K562 (cell line): Measurements from ENCODE around the gene PSMD8. TPM values are rescaled to one million over a fixed set of nuclear protein-coding genes. Genes with fewer than 3 reads are reported as not detected.

ENCODE experiments used
- EP400 ChIP-seq: fragments of 450-650 bp; IDR thresholded peaks from 2 replicates; pipeline ENCODE4 v1.6.1; 2017; ENCODE audit warnings: antibody characterized with exemption, mild to moderate bottlenecking, moderate library complexity
- FOXM1 ChIP-seq, 2 experiments: fragments of 450-650 bp in 1 of 2; sonication (generic) in 1 of 2; formaldehyde crosslinking in 1 of 2; IDR thresholded peaks; 2 replicates each; pipeline versions ENCODE4 v1.6.1 to v1.9.0; 2017 to 2022; ENCODE audit warnings: low read depth in 2 of 2, mild to moderate bottlenecking in 2 of 2, missing genetic modification reagents in 1 of 2, moderate library complexity in 1 of 2
- NCOR1 ChIP-seq: fragments of 450-650 bp; IDR thresholded peaks from 2 replicates; pipeline ENCODE4 v1.6.1; 2016; ENCODE audit warnings: mild to moderate bottlenecking, moderate library complexity
- NEUROD1 ChIP-seq: fragments of 150-350 bp; IDR thresholded peaks from 2 replicates; pipeline ENCODE4 v1.6.1; 2014; ENCODE audit warnings: borderline replicate concordance, low read length, low read depth; ENCODE audit not compliant: partially characterized antibody
- PPARD ChIP-seq: fragments of 250-450 bp; sonication (Bioruptor Pico); IDR thresholded peaks from 2 replicates; pipeline ENCODE4 v1.8.0; 2022; ENCODE audit warnings: inconsistent platforms, mild to moderate bottlenecking, moderate library complexity
- SIN3A ChIP-seq, 2 experiments: fragments of 150-350 bp in 1 of 2; IDR thresholded peaks; 2 replicates each; pipeline ENCODE4 v1.6.1; 2011 to 2016; ENCODE audit warnings: borderline replicate concordance in 2 of 2, low read depth in 2 of 2, low read length in 2 of 2, mild to moderate bottlenecking in 2 of 2, moderate library complexity in 2 of 2; ENCODE audit not compliant: control insufficient read depth in 1 of 2
- TBL1XR1 ChIP-seq, 2 experiments: IDR thresholded peaks; 2 replicates each; pipeline ENCODE4 v1.6.1; 2012; ENCODE audit warnings: improper control_type of control experiment in 2 of 2, low read length in 2 of 2, mild to moderate bottlenecking in 1 of 2
- ZNF253 ChIP-seq: fragments of 250-450 bp; sonication (Bioruptor Pico); conservative IDR thresholded peaks from 2 replicates; pipeline ENCODE4 v1.6.1; 2021; ENCODE audit warnings: mild to moderate bottlenecking
- ZZZ3 ChIP-seq: fragments of 450-650 bp; IDR thresholded peaks from 2 replicates; pipeline ENCODE4 v1.6.1; 2016; ENCODE audit warnings: antibody characterized with exemption, mild to moderate bottlenecking, moderate library complexity
- polyA plus RNA-seq, 8 experiments: library from polyadenylated mRNA; depleted of rRNA in 4 of 8; stranded (reverse) in 5 of 8; unstranded in 3 of 8; fragments of >200 nt; fragmentation: Nextera tagmentation in 2 of 8; fragmentation: Illumina TruSeq in 1 of 8; extraction: Ambion mirVana in 2 of 8; extraction: Trizol in 1 of 8; gene quantifications; 2 replicates each; pipeline versions ENCODE4 v1.2.1 to v1.2.3, GENCODE V29; 2011 to 2014; ENCODE audit warnings: inconsistent platforms in 1 of 8, missing spikeins in 1 of 8
- total RNA-seq, 7 experiments: library from RNA; depleted of rRNA in 6 of 7; stranded (reverse); fragments of >200 nt in 6 of 7; fragmentation: Illumina TruSeq in 2 of 7; extraction: Trizol in 2 of 7; gene quantifications; 2 replicates each; pipeline versions ENCODE4 v1.2.1 to v1.2.3, GENCODE V29; 2011 to 2021; ENCODE audit warnings: low replicate concordance in 1 of 7
- TF ChIP-seq, protein P1 (sequence below), 2 experiments: fragments of 450-650 bp; IDR thresholded peaks; 2 replicates each; pipeline ENCODE4 v1.6.1; 2016; ENCODE audit warnings: mild to moderate bottlenecking in 2 of 2, borderline replicate concordance in 1 of 2, low read depth in 1 of 2, moderate library complexity in 1 of 2
- TF ChIP-seq, protein P2 (sequence below): fragments of 450-650 bp; IDR thresholded peaks from 2 replicates; pipeline ENCODE4 v1.6.1; 2016; ENCODE audit warnings: antibody characterized with exemption

The PSMD8 gene
- total and polyA plus RNA-seq, 9 of the 15 experiments (the other 6 are each of a cell fraction or from before 2014, with no cell fraction given): 130 to 583 (median 315) TPM

DNA sequence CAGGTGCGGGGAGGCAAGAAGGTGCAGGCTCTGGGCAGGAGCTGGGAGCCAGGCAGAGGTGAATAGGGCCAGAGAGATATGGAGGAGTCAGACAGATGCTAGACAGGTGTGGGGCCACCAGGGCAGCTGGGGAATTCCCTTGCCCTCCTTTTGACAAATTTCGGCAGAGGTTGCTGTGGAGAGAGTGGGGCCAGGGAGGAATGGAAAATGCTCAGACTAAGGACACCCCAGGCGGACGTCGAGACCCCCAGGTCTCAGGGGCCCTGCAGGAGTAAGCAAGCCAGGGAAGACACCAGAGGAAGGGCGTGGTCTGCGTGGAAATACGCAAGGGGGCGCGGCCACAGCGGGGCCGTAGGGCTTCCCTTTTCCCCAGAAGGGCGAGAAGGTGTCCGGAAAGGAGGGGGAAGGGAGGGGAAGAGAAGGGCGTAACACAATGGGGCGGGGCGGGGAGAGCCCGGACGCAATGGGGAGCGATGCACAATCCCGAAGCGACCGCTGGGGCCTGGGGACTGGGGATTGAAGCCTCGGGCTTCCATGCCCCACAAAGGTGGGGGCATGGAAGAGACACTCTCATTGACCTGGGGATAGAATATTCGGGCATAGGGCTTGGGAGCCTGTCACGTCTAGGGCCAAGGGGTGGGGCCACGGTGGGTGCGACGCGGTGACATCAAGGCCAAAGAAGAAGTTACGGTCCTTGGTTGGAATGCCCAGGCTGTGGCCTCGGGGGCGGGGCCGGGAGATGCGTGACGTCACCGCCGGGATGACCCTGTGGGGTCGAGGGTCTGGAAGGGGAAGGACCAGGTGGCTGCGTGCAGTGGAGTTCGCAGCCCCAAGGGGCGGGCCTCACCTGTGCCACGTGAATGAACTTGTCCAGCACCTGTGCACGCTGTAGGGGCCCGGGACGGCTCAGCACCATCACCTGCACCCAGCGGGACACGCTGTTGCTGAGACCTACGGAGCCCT, 43.5 kb downstream of the PSMD8 start (continued):
- TF ChIP-seq, protein P1, sequence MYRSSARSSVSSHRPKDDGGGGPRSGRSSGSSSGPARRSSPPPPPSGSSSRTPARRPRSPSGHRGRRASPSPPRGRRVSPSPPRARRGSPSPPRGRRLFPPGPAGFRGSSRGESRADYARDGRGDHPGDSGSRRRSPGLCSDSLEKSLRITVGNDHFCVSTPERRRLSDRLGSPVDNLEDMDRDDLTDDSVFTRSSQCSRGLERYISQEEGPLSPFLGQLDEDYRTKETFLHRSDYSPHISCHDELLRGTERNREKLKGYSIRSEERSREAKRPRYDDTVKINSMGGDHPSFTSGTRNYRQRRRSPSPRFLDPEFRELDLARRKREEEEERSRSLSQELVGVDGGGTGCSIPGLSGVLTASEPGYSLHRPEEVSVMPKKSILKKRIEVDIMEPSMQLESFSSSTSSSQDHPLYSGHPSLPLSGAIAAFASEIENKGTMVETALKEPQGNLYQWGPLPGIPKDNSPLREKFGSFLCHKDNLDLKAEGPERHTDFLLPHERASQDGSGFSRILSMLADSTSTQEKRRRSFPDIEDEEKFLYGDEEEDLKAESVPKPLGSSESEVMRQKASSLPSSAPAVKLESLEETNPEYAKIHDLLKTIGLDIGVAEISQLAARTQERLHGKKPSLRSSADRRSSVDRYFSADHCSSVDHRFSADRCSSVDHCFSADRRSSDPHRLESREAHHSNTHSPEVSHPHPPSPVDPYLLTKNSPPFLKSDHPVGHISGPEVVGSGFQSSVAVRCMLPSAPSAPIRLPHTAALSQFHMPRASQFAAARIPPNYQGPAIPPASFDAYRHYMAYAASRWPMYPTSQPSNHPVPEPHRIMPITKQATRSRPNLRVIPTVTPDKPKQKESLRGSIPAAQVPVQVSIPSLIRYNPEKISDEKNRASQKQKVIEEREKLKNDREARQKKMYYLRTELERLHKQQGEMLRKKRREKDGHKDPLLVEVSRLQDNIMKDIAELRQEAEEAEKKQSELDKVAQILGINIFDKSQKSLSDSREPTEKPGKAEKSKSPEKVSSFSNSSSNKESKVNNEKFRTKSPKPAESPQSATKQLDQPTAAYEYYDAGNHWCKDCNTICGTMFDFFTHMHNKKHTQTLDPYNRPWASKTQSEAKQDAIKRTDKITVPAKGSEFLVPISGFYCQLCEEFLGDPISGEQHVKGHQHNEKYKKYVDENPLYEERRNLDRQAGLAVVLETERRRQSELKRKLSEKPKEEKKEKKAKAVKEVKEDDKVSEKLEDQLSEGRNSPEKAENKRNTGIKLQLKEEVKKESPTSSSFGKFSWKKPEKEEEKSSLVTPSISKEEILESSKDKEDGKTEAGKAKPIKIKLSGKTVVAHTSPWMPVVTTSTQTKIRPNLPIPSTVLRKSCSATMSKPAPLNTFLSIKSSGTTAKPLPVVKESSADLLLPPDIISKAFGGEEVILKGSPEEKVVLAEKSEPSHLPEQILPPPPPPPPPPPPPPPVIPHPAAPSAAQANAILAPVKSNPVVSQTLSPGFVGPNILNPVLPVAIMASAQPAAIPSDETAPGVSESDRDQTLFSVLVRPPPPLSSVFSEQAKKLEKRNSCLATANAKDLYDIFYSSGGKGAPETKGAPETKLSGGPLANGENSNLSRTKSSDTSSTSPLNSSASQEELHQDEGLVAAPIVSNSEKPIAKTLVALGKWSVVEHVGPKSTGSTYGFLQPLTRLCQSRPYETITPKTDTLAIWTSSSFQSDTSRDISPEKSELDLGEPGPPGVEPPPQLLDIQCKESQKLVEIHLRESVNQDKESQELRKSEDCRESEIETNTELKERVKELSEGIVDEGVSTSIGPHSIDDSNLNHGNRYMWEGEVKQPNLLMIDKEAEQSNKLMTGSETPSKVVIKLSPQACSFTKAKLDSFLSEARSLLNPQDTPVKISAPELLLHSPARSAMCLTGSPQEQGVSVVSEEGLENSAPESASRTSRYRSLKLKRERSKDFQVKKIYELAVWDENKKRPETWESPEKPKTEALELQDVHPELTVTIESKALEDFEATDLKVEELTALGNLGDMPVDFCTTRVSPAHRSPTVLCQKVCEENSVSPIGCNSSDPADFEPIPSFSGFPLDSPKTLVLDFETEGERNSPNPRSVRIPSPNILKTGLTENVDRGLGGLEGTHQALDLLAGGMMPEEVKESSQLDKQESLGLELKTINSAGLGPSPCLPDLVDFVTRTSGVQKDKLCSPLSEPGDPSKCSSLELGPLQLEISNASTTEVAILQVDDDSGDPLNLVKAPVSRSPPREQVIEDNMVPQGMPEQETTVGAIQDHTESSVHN (IDR thresholded peaks at IDR 0.05; ENCODE audit: borderline replicate concordance in 1 of 2, low read depth in 1 of 2): no peak
- TF ChIP-seq NCOR1 (peak; percentile 35; the same call in 1 of the 2 replicates), TBL1XR1 (IDR thresholded peaks at IDR 0.05; ENCODE audit: low read length in 2 of 2) (no peak), NEUROD1 (peak; percentile 44), ZZZ3 (no peak), FOXM1 (IDR thresholded peaks at IDR 0.05; ENCODE audit: low read depth) (no peak), FOXM1 (CRISPR knock-in tag; IDR thresholded peaks at IDR 0.05; ENCODE audit: low read depth) (no peak), PPARD (CRISPR knock-in tag) (no peak), SIN3A (IDR thresholded peaks at IDR 0.05; ENCODE audit: borderline replicate concordance in 2 of 2, control insufficient read depth in 1 of 2, low read depth in 2 of 2, low read length in 2 of 2) (0 out of 4 replicates have a peak, but pooled peaks have one; percentile 36 to 40), EP400 (peak; percentile 63), ZNF253 (CRISPR knock-in tag) (no peak)
- TF ChIP-seq, protein P2, sequence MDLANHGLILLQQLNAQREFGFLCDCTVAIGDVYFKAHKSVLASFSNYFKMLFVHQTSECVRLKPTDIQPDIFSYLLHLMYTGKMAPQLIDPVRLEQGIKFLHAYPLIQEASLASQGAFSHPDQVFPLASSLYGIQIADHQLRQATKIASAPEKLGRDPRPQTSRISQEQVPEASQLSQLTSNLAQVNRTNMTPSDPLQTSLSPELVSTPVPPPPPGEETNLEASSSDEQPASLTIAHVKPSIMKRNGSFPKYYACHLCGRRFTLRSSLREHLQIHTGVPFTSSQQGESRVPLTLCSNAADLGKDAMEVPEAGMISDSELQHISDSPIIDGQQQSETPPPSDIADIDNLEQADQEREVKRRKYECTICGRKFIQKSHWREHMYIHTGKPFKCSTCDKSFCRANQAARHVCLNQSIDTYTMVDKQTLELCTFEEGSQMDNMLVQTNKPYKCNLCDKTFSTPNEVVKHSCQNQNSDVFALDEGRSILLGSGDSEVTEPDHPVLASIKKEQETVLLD: peak; percentile 35; the same call in 1 of the 2 replicates
